ENCODE measurements around the gene HAGH.

DNA sequence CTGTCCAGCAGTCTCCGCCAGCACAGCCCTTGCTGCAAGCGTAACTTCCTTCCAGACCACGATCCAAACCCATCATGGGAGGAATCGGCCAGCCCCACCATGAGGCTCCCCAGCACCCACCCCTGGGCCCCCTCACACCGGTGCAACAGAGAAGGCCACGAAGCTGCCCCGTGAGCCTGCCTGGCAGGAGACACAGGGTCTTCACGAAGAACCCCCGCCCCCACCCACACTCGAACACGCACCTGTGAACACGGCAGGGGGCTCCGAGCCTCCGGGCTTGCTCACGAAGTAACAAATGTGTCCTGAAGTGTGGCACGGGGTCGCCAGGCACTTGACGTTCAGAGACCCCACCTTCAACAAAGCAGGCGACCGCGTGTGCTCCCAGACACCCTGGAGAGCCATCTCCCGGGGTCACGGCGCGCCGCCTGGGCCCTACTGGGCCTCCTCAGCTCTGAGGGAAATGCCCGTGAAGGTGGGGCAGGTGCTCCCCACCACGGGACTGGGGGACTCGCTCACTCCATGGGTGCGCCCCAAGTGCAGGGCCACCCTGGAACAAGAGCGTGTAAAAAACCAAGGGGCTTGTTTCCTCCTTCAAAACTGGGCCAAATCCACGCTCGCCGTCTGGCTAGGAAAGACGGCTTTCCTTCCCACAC is 7.6 kb downstream of the HAGH start:
- TF ChIP-seq, protein P1, sequence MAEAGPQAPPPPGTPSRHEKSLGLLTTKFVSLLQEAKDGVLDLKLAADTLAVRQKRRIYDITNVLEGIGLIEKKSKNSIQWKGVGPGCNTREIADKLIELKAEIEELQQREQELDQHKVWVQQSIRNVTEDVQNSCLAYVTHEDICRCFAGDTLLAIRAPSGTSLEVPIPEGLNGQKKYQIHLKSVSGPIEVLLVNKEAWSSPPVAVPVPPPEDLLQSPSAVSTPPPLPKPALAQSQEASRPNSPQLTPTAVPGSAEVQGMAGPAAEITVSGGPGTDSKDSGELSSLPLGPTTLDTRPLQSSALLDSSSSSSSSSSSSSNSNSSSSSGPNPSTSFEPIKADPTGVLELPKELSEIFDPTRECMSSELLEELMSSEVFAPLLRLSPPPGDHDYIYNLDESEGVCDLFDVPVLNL (IDR thresholded peaks at IDR 0.05; ENCODE audit: low read depth, low read length): no peak
- TF ChIP-seq, protein P2, sequence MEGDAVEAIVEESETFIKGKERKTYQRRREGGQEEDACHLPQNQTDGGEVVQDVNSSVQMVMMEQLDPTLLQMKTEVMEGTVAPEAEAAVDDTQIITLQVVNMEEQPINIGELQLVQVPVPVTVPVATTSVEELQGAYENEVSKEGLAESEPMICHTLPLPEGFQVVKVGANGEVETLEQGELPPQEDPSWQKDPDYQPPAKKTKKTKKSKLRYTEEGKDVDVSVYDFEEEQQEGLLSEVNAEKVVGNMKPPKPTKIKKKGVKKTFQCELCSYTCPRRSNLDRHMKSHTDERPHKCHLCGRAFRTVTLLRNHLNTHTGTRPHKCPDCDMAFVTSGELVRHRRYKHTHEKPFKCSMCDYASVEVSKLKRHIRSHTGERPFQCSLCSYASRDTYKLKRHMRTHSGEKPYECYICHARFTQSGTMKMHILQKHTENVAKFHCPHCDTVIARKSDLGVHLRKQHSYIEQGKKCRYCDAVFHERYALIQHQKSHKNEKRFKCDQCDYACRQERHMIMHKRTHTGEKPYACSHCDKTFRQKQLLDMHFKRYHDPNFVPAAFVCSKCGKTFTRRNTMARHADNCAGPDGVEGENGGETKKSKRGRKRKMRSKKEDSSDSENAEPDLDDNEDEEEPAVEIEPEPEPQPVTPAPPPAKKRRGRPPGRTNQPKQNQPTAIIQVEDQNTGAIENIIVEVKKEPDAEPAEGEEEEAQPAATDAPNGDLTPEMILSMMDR (IDR thresholded peaks at IDR 0.05 in 2 of 3, conservative IDR thresholded peaks at IDR 0.05 in 1 of 3; ENCODE audit: control insufficient read depth in 2 of 3, extremely low read depth in 1 of 3, insufficient read depth in 1 of 3, low read depth in 3 of 3, low read length in 3 of 3): no peak
- TF ChIP-seq, protein P3, sequence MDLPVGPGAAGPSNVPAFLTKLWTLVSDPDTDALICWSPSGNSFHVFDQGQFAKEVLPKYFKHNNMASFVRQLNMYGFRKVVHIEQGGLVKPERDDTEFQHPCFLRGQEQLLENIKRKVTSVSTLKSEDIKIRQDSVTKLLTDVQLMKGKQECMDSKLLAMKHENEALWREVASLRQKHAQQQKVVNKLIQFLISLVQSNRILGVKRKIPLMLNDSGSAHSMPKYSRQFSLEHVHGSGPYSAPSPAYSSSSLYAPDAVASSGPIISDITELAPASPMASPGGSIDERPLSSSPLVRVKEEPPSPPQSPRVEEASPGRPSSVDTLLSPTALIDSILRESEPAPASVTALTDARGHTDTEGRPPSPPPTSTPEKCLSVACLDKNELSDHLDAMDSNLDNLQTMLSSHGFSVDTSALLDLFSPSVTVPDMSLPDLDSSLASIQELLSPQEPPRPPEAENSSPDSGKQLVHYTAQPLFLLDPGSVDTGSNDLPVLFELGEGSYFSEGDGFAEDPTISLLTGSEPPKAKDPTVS (IDR thresholded peaks at IDR 0.05; ENCODE audit: low read depth, low read length): no peak
- TF ChIP-seq NBN (IDR thresholded peaks at IDR 0.05): no peak
- TF ChIP-seq JUND (IDR thresholded peaks at IDR 0.05; ENCODE audit: low read depth, low read length): no peak
- TF ChIP-seq POLR2A (IDR thresholded peaks at IDR 0.05; ENCODE audit: low read depth, low read length): no peak
- no peak for TF ChIP-seq RFX5 (IDR thresholded peaks at IDR 0.05; ENCODE audit: low read depth, low read length)
- TF ChIP-seq EGR1 (IDR thresholded peaks at IDR 0.05; ENCODE audit: borderline replicate concordance in 1 of 2, low read depth in 2 of 2, low read length in 2 of 2): no peak
- no peak for TF ChIP-seq SMC3 (IDR thresholded peaks at IDR 0.05; ENCODE audit: borderline replicate concordance, low read length)
